Adrenal gland (tissue), 5 donors: Measurements from ENCODE around the gene CCDC13.

Experiments used
- CTCF ChIP-seq, 6 experiments: fragments of 450-650 bp in 4 of 6; fragments of 200-600 bp in 2 of 6; sonication (generic) in 1 of 6; IDR thresholded peaks; 1 replicate in 5 of 6; 2 replicates in 1 of 6; pipeline versions ENCODE4 v1.5.1 to v1.8.0; 2016 to 2021; ENCODE audit warnings: antibody characterized with exemption in 6 of 6, mild to moderate bottlenecking in 2 of 6, moderate library complexity in 1 of 6
- POLR2A ChIP-seq, 2 donors: fragments of 450-650 bp; IDR thresholded peaks; one replicate each; pipeline ENCODE4 v1.6.1; 2017; ENCODE audit warnings: antibody characterized with exemption in 2 of 2, mild to moderate bottlenecking in 2 of 2, moderate library complexity in 1 of 2
- donor health status: DM: no; HTN: no; CAD: no.

GRCh38 chr3:42729404-42730145 is 43.5 kb downstream of the CCDC13 start:
- TF ChIP-seq CTCF (IDR thresholded peaks at IDR 0.05): no peak
- TF ChIP-seq POLR2A (IDR thresholded peaks at IDR 0.05): no peak
